ENCODE results near the gene URI1. TPM values are rescaled to one million over a fixed set of nuclear protein-coding genes. Genes with fewer than 3 reads are reported as not detected.
"Not testable (repeated sequence)": the region's sequence is repeated elsewhere in the genome, so short reads cannot be mapped to it uniquely, and the experiment has no call there.

URI1 gene
- total RNA-seq, 2 donors from 2014 or later, result 37.9 to 41.4 TPM

GRCh38 chr19:29964171-29964570 lies 22.1 kb downstream of the URI1 start:
- intact Hi-C loops (cut with DNase I), result no loop called here

GRCh38 chr19:29965492-29965891 lies 23.5 kb downstream of the URI1 start:
- H3K4me1 ChIP-seq, result no peaks in the 10 kb centered on the region
- no peaks in the 10 kb centered on the region for H3K27me3 ChIP-seq

More at GRCh38 chr19:29964171-29964570, 22.1 kb downstream of the URI1 start:
- no peak overlapping the region for H3K27ac ChIP-seq
- no peaks in the 10 kb centered on the region for H3K36me3 ChIP-seq
- H3K27me3 ChIP-seq, result no peaks in the 10 kb centered on the region
- H3K4me3 ChIP-seq, result no peak overlapping the region
- H3K9me3 ChIP-seq, result no peaks in the 10 kb centered on the region
- DNase-seq, result no peak
- H3K4me1 ChIP-seq, result no peaks in the 10 kb centered on the region
- no peak for TF ChIP-seq CTCF (IDR thresholded peaks at IDR 0.05)
- H3K9ac ChIP-seq (ENCODE audit: low read depth in 2 of 2, low read length in 2 of 2), result no peak overlapping the region

GRCh38 chr19:29966142-29966541 lies 24.1 kb downstream of the URI1 start:
- H3K4me1 ChIP-seq; H3K36me3 ChIP-seq; H3K27me3 ChIP-seq; DNase-seq; intact Hi-C loops (cut with DNase I); H3K4me3 ChIP-seq; H3K9me3 ChIP-seq; H3K27ac ChIP-seq; H3K9ac ChIP-seq (ENCODE audit: low read depth in 2 of 2, low read length in 2 of 2): not testable (repeated sequence)

More at GRCh38 chr19:29965492-29965891, 23.5 kb downstream of the URI1 start:
- Histone ChIP-seq H3K4me3 (no peak overlapping the region), H3K9ac (ENCODE audit: low read depth in 2 of 2, low read length in 2 of 2) (no peak overlapping the region), H3K36me3 (no peaks in the 10 kb centered on the region), H3K27ac (no peak overlapping the region), H3K9me3 (no peaks in the 10 kb centered on the region)
- no peak for DNase-seq
- intact Hi-C loops (cut with DNase I), result no loop called here
- TF ChIP-seq CTCF (IDR thresholded peaks at IDR 0.05), result no peak

- Histone ChIP-seq H3K9me3 (no peaks in the 10 kb centered on the region), H3K27me3 (no peaks in the 10 kb centered on the region), H3K4me3 (no peak overlapping the region), H3K9ac (ENCODE audit: low read depth in 2 of 2, low read length in 2 of 2) (no peak overlapping the region), H3K27ac (no peak overlapping the region), H3K4me1 (no peaks in the 10 kb centered on the region), H3K36me3 (no peaks in the 10 kb centered on the region)
- intact Hi-C loops (cut with DNase I), result no loop called here
- DNase-seq, result no peak
- TF ChIP-seq CTCF (IDR thresholded peaks at IDR 0.05), result no peak
Measured at GRCh38 chr19:29966588-29967249, 24.7 kb downstream of the URI1 start.

GRCh38 chr19:29967623-29968022 lies 25.6 kb downstream of the URI1 start:
- Histone ChIP-seq H3K9me3 (no peaks in the 10 kb centered on the region), H3K27me3 (no peaks in the 10 kb centered on the region), H3K4me3 (no peak overlapping the region), H3K36me3 (no peaks in the 10 kb centered on the region), H3K27ac (no peak overlapping the region), H3K4me1 (no peaks in the 10 kb centered on the region), H3K9ac (ENCODE audit: low read depth in 2 of 2, low read length in 2 of 2) (no peak overlapping the region)
- intact Hi-C loops (cut with DNase I), result no loop called here
- no peak for DNase-seq
- no peak for TF ChIP-seq CTCF (IDR thresholded peaks at IDR 0.05)

- no peaks in the 10 kb centered on the region for H3K27me3 ChIP-seq
- DNase-seq, result no peak
- H3K27ac ChIP-seq, result no peak overlapping the region
- intact Hi-C loops (cut with DNase I), result no loop called here
- no peak overlapping the region for H3K9ac ChIP-seq (ENCODE audit: low read depth in 2 of 2, low read length in 2 of 2)
- H3K4me1 ChIP-seq, result no peaks in the 10 kb centered on the region
- H3K9me3 ChIP-seq, result no peaks in the 10 kb centered on the region
- H3K36me3 ChIP-seq, result no peaks in the 10 kb centered on the region
- H3K4me3 ChIP-seq, result no peak overlapping the region
- no peak for TF ChIP-seq CTCF (IDR thresholded peaks at IDR 0.05)
Measured at GRCh38 chr19:29969891-29970290, 27.9 kb downstream of the URI1 start.

All from colonic mucosa (tissue), 4 donors.